ENCODE measurements around the gene KIF14. TPM values are rescaled to one million over a fixed set of nuclear protein-coding genes. Genes with fewer than 3 reads are reported as not detected.

The KIF14 gene
- total RNA-seq, 1 experiment from 2014 or later = 17.8 TPM

DNA sequence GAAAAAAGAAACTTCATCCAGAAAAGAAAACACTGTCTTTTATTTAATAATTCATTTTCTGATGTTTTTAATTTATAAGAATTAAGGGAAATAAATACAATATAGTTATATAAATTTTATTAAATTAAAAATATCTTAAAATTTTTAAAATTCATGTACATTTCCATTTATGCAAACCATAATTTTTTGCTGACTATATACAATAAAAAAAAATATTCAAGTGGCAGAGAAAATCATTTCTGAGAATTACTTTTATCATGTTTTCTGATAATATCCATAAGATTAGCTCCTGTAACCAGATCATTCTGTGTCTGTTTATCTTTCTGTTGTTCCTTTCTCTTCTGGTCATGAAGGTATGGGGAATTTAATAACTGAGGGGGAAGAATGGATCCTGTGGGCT lies 23.5 kb upstream of the KIF14 start:
- no peaks in the 10 kb centered on the region for H3K27me3 ChIP-seq (ENCODE audit: control insufficient read depth, insufficient read depth, low read length)
- no peak for ATAC-seq
- CTCF ChIA-PET = no interaction called here
- H3K9me3 ChIP-seq (ENCODE audit: control insufficient read depth, insufficient read depth, low read depth, low read length) = no peaks in the 10 kb centered on the region
- intact Hi-C loops (cut with micrococcal nuclease; ENCODE audit: unreplicated experiment) (no loop called here), in situ Hi-C loops (cut with HindIII; ENCODE audit: low pct_unique_long_range_greater_than_20kb, low sequenced_read_pairs) (no loop called here)
- no peak for DNase-seq (ENCODE audit: low read depth, low spot score)
- POLR2A ChIA-PET = interaction anchor here (0.7 kb wide), 1 partner anchor 267 kb away, joined by 8 read pairs; no protein-coding TSS in a partner anchor
- no TSS peak for BruUV-seq (replicated peaks)
- TF ChIP-seq SIN3A (IDR thresholded peaks at IDR 0.05; ENCODE audit: borderline replicate concordance, insufficient read depth, low read depth, low read length) (no peak), TCF7L2 (IDR thresholded peaks at IDR 0.05; ENCODE audit: low read depth, low read length) (no peak), POLR2AphosphoS5 (IDR thresholded peaks at IDR 0.05; ENCODE audit: low read depth, low read length) (no peak)
- TF ChIP-seq, protein P1, sequence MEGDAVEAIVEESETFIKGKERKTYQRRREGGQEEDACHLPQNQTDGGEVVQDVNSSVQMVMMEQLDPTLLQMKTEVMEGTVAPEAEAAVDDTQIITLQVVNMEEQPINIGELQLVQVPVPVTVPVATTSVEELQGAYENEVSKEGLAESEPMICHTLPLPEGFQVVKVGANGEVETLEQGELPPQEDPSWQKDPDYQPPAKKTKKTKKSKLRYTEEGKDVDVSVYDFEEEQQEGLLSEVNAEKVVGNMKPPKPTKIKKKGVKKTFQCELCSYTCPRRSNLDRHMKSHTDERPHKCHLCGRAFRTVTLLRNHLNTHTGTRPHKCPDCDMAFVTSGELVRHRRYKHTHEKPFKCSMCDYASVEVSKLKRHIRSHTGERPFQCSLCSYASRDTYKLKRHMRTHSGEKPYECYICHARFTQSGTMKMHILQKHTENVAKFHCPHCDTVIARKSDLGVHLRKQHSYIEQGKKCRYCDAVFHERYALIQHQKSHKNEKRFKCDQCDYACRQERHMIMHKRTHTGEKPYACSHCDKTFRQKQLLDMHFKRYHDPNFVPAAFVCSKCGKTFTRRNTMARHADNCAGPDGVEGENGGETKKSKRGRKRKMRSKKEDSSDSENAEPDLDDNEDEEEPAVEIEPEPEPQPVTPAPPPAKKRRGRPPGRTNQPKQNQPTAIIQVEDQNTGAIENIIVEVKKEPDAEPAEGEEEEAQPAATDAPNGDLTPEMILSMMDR (IDR thresholded peaks at IDR 0.05) = no peak
- TF ChIP-seq, protein P2, sequence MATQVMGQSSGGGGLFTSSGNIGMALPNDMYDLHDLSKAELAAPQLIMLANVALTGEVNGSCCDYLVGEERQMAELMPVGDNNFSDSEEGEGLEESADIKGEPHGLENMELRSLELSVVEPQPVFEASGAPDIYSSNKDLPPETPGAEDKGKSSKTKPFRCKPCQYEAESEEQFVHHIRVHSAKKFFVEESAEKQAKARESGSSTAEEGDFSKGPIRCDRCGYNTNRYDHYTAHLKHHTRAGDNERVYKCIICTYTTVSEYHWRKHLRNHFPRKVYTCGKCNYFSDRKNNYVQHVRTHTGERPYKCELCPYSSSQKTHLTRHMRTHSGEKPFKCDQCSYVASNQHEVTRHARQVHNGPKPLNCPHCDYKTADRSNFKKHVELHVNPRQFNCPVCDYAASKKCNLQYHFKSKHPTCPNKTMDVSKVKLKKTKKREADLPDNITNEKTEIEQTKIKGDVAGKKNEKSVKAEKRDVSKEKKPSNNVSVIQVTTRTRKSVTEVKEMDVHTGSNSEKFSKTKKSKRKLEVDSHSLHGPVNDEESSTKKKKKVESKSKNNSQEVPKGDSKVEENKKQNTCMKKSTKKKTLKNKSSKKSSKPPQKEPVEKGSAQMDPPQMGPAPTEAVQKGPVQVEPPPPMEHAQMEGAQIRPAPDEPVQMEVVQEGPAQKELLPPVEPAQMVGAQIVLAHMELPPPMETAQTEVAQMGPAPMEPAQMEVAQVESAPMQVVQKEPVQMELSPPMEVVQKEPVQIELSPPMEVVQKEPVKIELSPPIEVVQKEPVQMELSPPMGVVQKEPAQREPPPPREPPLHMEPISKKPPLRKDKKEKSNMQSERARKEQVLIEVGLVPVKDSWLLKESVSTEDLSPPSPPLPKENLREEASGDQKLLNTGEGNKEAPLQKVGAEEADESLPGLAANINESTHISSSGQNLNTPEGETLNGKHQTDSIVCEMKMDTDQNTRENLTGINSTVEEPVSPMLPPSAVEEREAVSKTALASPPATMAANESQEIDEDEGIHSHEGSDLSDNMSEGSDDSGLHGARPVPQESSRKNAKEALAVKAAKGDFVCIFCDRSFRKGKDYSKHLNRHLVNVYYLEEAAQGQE (IDR thresholded peaks at IDR 0.05; ENCODE audit: insufficient read depth in 1 of 2, low read depth in 2 of 2, low read length in 1 of 2) = no peak
- no peaks in the 10 kb centered on the region for H3K36me3 ChIP-seq (ENCODE audit: control insufficient read depth, insufficient read depth, low read length)
- no peak overlapping the region for H3K27ac ChIP-seq (ENCODE audit: low read length)
- no peak overlapping the region for H3K4me3 ChIP-seq (ENCODE audit: low read depth in 2 of 2, low read length in 2 of 2)
- no peaks in the 10 kb centered on the region for H3K4me1 ChIP-seq (ENCODE audit: control insufficient read depth, insufficient read depth, low read length)

DNA sequence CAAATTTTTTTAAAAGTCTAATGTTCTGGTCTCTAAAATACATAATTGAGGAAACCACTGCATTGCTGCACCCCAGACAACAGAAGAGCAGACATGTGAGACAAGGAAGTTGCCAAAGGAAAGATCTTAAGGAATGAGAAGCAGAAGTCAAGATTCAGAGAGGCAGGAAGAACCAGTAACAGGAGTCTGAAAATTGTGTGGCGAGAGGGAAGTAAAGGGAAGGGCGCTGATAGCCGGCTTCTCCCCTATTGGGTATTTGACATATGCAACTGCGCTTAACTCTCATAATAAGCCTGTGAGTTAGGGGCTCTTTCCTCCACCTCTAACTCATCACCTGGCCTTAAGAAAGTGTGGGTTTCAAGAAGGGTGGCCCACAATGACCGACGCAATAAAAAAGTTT lies 21.9 kb upstream of the KIF14 start:
- TF ChIP-seq TCF7L2 (IDR thresholded peaks at IDR 0.05; ENCODE audit: low read depth, low read length) = no peak
- TF ChIP-seq, protein P1 (IDR thresholded peaks at IDR 0.05) = no peak
- H3K4me3 ChIP-seq (ENCODE audit: low read depth in 2 of 2, low read length in 2 of 2) = no peak overlapping the region
- ATAC-seq (no peak), DNase-seq (ENCODE audit: low read depth, low spot score) (no peak)
- POLR2A ChIA-PET = no interaction called here
- no peak overlapping the region for H3K27ac ChIP-seq (ENCODE audit: low read length)
- no peaks in the 10 kb centered on the region for H3K27me3 ChIP-seq (ENCODE audit: control insufficient read depth, insufficient read depth, low read length)
- BruUV-seq (replicated peaks) = no TSS peak
- H3K4me1 ChIP-seq (ENCODE audit: control insufficient read depth, insufficient read depth, low read length) = no peaks in the 10 kb centered on the region
- H3K36me3 ChIP-seq (ENCODE audit: control insufficient read depth, insufficient read depth, low read length) = no peaks in the 10 kb centered on the region
- intact Hi-C loops (cut with micrococcal nuclease; ENCODE audit: unreplicated experiment) (no loop called here), in situ Hi-C loops (cut with HindIII; ENCODE audit: low pct_unique_long_range_greater_than_20kb, low sequenced_read_pairs) (no loop called here)
- H3K9me3 ChIP-seq (ENCODE audit: control insufficient read depth, insufficient read depth, low read depth, low read length) = no peaks in the 10 kb centered on the region
- CTCF ChIA-PET = no interaction called here

All from Panc1 (cell line).